ENCODE results near the gene IFITM1.

- TF ChIP-seq POLR2A (IDR thresholded peaks at IDR 0.05): no peak
- no peak for TF ChIP-seq CTCF (IDR thresholded peaks at IDR 0.05 in 8 of 11, conservative IDR thresholded peaks at IDR 0.05 in 3 of 11)
These were observed 22.2 kb downstream of the IFITM1 start for GRCh38 chr11:335779-336658.
